ENCODE data around the gene PIMREG.

PIMREG gene

GRCh38 chr17:6415616-6416015 lies 28.6 kb upstream of the PIMREG start:
- no peaks in the 10 kb centered on the region for H3K79me2 ChIP-seq (ENCODE audit: insufficient read depth, low read length)
- H3K4me1 ChIP-seq (ENCODE audit: insufficient read depth, low read length, poor library complexity, severe bottlenecking): no peaks in the 10 kb centered on the region
- no peak overlapping the region for H2AFZ ChIP-seq (ENCODE audit: low read length)
- no peak overlapping the region for H3K4me2 ChIP-seq (ENCODE audit: low read depth, low read length, poor library complexity, severe bottlenecking)
- H3K36me3 ChIP-seq (ENCODE audit: insufficient read depth, low read length): no peaks in the 10 kb centered on the region
- H3K9me3 ChIP-seq (ENCODE audit: insufficient read depth, low read depth, low read length): no peaks in the 10 kb centered on the region
- H3K27me3 ChIP-seq (ENCODE audit: insufficient read depth, low read length, poor library complexity, severe bottlenecking): no peaks in the 10 kb centered on the region
- H3F3A ChIP-seq (ENCODE audit: low read depth): no peaks in the 10 kb centered on the region
- H4K20me1 ChIP-seq (ENCODE audit: insufficient read depth, low read length, poor library complexity, severe bottlenecking): no peaks in the 10 kb centered on the region
- no peaks in the 10 kb centered on the region for H3K9me2 ChIP-seq (replicated peaks; ENCODE audit: low read depth, low read length)
- no peak overlapping the region for H3K4me3 ChIP-seq (ENCODE audit: low read length, poor library complexity, severe bottlenecking)
- no peak overlapping the region for H3K9ac ChIP-seq (ENCODE audit: low read depth, low read length, poor library complexity, severe bottlenecking)
- TF ChIP-seq CTCF (conservative IDR thresholded peaks at IDR 0.05; ENCODE audit: low read length) (no peak), EZH2phosphoT487 (IDR thresholded peaks at IDR 0.05; ENCODE audit: borderline replicate concordance) (no peak)

DNA sequence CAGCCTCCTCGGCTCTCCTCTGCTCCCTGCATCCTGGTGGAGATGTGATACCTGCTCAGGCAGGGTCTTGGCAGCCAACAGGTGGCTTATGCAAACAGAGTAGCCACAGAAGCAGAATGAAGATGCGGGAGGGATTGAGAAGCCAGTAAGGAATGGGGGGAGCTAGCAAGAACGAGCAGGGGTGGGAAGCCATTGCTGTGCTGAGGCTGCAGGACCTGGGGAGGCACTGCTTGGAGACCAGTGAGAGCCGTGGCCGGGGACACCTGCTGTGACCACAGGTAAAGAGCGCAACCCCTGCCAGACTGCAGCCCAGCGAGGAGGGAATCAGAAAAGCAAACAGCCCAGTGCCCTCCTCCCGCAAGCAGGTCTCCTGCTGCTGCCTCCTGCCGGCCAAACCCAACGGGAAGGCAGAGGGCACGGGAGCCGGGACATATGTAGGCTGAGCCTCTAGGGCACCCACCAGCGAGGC lies 24.0 kb upstream of the PIMREG start:
- H3K9me2 ChIP-seq (replicated peaks; ENCODE audit: low read depth, low read length): no peaks in the 10 kb centered on the region
- no peaks in the 10 kb centered on the region for H3K27me3 ChIP-seq (ENCODE audit: insufficient read depth, low read length, poor library complexity, severe bottlenecking)
- no peaks in the 10 kb centered on the region for H4K20me1 ChIP-seq (ENCODE audit: insufficient read depth, low read length, poor library complexity, severe bottlenecking)
- H3K79me2 ChIP-seq (ENCODE audit: insufficient read depth, low read length): no peaks in the 10 kb centered on the region
- H3K36me3 ChIP-seq (ENCODE audit: insufficient read depth, low read length): no peaks in the 10 kb centered on the region
- no peaks in the 10 kb centered on the region for H3K9me3 ChIP-seq (ENCODE audit: insufficient read depth, low read depth, low read length)
- no peak overlapping the region for H2AFZ ChIP-seq (ENCODE audit: low read length)
- H3F3A ChIP-seq (ENCODE audit: low read depth): no peaks in the 10 kb centered on the region
- no peak overlapping the region for H3K9ac ChIP-seq (ENCODE audit: low read depth, low read length, poor library complexity, severe bottlenecking)
- no peak overlapping the region for H3K4me3 ChIP-seq (ENCODE audit: low read length, poor library complexity, severe bottlenecking)
- peak; percentile 54 for TF ChIP-seq CTCF (conservative IDR thresholded peaks at IDR 0.05; ENCODE audit: low read length)
- TF ChIP-seq EZH2phosphoT487 (IDR thresholded peaks at IDR 0.05; ENCODE audit: borderline replicate concordance): no peak
- no peak overlapping the region for H3K4me2 ChIP-seq (ENCODE audit: low read depth, low read length, poor library complexity, severe bottlenecking)
- no peaks in the 10 kb centered on the region for H3K4me1 ChIP-seq (ENCODE audit: insufficient read depth, low read length, poor library complexity, severe bottlenecking)

DNA sequence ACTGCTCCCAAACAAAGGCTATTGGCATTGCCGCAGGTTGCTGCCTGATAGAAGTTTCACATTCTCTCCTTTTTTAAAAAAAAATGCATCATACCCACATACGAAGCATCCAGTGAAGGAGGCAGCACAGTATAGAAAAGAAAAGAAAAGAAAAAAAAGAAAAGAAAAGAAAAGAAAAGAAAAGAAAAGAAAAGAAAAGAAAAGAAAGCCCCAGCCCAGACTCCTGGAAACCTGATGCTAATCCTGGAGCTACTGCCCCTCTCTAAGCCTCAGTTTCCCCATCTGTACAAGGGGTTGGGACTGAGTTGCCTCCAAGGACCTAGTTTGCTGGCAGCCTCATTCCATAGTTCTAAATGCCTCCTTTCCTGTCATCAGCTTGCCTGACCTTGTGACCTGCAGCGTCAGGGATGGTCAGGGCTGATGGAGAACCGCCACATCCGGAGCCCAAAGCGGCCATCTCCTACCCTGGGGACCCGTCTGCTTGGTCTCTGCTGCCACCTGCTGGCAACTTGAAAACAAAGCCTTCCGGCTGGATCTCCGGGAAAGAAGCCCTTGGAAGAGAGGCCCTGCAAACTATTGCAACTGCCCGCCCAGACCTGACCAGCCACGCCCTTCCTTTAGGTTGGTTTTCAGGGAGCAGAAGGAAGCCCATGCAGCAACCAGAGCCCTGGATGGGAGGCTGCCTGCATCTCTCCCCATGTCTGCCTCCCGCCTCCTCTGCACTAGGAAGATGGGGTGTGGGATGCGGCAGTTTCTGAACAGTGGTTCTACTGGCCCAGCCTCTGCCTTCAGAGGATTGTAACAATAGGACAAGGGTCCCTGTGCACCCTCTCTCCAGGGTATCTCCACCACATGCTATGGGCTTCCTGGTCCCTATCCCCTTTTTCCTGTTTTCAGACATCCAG lies 22.3 kb upstream of the PIMREG start:
- no peaks in the 10 kb centered on the region for H3K9me2 ChIP-seq (replicated peaks; ENCODE audit: low read depth, low read length)
- H3K79me2 ChIP-seq (ENCODE audit: insufficient read depth, low read length): no peaks in the 10 kb centered on the region
- no peak overlapping the region for H3K9ac ChIP-seq (ENCODE audit: low read depth, low read length, poor library complexity, severe bottlenecking)
- peaks cover 4% of the 10 kb centered on the region for H3K4me1 ChIP-seq (ENCODE audit: insufficient read depth, low read length, poor library complexity, severe bottlenecking)
- TF ChIP-seq EZH2phosphoT487 (IDR thresholded peaks at IDR 0.05; ENCODE audit: borderline replicate concordance) (no peak), CTCF (conservative IDR thresholded peaks at IDR 0.05; ENCODE audit: low read length) (peak; percentile 85)
- H3K9me3 ChIP-seq (ENCODE audit: insufficient read depth, low read depth, low read length): no peaks in the 10 kb centered on the region
- no peak overlapping the region for H3K4me3 ChIP-seq (ENCODE audit: low read length, poor library complexity, severe bottlenecking)
- no peak overlapping the region for H3K4me2 ChIP-seq (ENCODE audit: low read depth, low read length, poor library complexity, severe bottlenecking)
- H3F3A ChIP-seq (ENCODE audit: low read depth): no peaks in the 10 kb centered on the region
- no peaks in the 10 kb centered on the region for H3K27me3 ChIP-seq (ENCODE audit: insufficient read depth, low read length, poor library complexity, severe bottlenecking)
- no peaks in the 10 kb centered on the region for H3K36me3 ChIP-seq (ENCODE audit: insufficient read depth, low read length)
- no peaks in the 10 kb centered on the region for H4K20me1 ChIP-seq (ENCODE audit: insufficient read depth, low read length, poor library complexity, severe bottlenecking)
- peak overlapping the region; percentile 59; the same call in 1 of the 2 replicates for H2AFZ ChIP-seq (ENCODE audit: low read length)

All from Loucy (cell line).